Measurements from ENCODE around the gene CORO1C.
"Not testable (repeated sequence)": the region's sequence is repeated elsewhere in the genome, so short reads cannot be mapped to it uniquely, and the experiment has no call there.

Gene CORO1C

GRCh38 chr12:108675792-108676191 lies 55.5 kb downstream of the CORO1C start:
- DNase-seq (ENCODE audit: low read depth, low spot score) = no peak

- no peak for DNase-seq (ENCODE audit: low read depth, low spot score)
These were observed 59.3 kb downstream of the CORO1C start for GRCh38 chr12:108672054-108672453.

- no peak for DNase-seq (ENCODE audit: low read depth, low spot score)
These were observed 60.2 kb downstream of the CORO1C start for GRCh38 chr12:108671110-108671509.

- no peak for DNase-seq (ENCODE audit: low read depth, low spot score)
These were observed 61.2 kb downstream of the CORO1C start for GRCh38 chr12:108670066-108670631.

- no peak for DNase-seq (ENCODE audit: low read depth, low spot score)
These were observed 62.8 kb downstream of the CORO1C start for GRCh38 chr12:108668542-108668941.

- DNase-seq (ENCODE audit: low read depth, low spot score) = no peak
These were observed 63.3 kb downstream of the CORO1C start for GRCh38 chr12:108668063-108668462.

GRCh38 chr12:108667349-108667748 lies 64.0 kb downstream of the CORO1C start:
- no peak for DNase-seq (ENCODE audit: low read depth, low spot score)

GRCh38 chr12:108666401-108666881 lies 64.9 kb downstream of the CORO1C start:
- no peak for DNase-seq (ENCODE audit: low read depth, low spot score)

- DNase-seq (ENCODE audit: low read depth, low spot score) = no peak
These were observed 65.6 kb downstream of the CORO1C start for GRCh38 chr12:108665608-108666202.

GRCh38 chr12:108664338-108665258 lies 66.7 kb downstream of the CORO1C start:
- DNase-seq (ENCODE audit: low read depth, low spot score) = peak; percentile 81

- no peak for DNase-seq (ENCODE audit: low read depth, low spot score)
These were observed 67.8 kb downstream of the CORO1C start for GRCh38 chr12:108663324-108664015.

GRCh38 chr12:108658115-108658514 lies 73.2 kb downstream of the CORO1C start:
- DNase-seq (ENCODE audit: low read depth, low spot score) = not testable (repeated sequence)

- no peak for DNase-seq (ENCODE audit: low read depth, low spot score)
These were observed 74.1 kb downstream of the CORO1C start for GRCh38 chr12:108657130-108657745.

GRCh38 chr12:108656247-108656646 lies 75.1 kb downstream of the CORO1C start:
- not testable (repeated sequence) for DNase-seq (ENCODE audit: low read depth, low spot score)

GRCh38 chr12:108655812-108656175 lies 75.5 kb downstream of the CORO1C start:
- DNase-seq (ENCODE audit: low read depth, low spot score) = not testable (repeated sequence)

- not testable (repeated sequence) for DNase-seq (ENCODE audit: low read depth, low spot score)
These were observed 76.7 kb downstream of the CORO1C start for GRCh38 chr12:108654622-108655021.

- no peak for DNase-seq (ENCODE audit: low read depth, low spot score)
These were observed 77.4 kb downstream of the CORO1C start for GRCh38 chr12:108653922-108654321.

GRCh38 chr12:108653082-108653516 lies 78.2 kb downstream of the CORO1C start:
- no peak for DNase-seq (ENCODE audit: low read depth, low spot score)

- DNase-seq (ENCODE audit: low read depth, low spot score) = no peak
These were observed 81.2 kb downstream of the CORO1C start for GRCh38 chr12:108650083-108650482.

GRCh38 chr12:108649669-108650068 lies 81.6 kb downstream of the CORO1C start:
- no peak for DNase-seq (ENCODE audit: low read depth, low spot score)

- no peak for DNase-seq (ENCODE audit: low read depth, low spot score)
These were observed 82.2 kb downstream of the CORO1C start for GRCh38 chr12:108649126-108649525.

All from ELF-1 (cell line).